ENCODE results near the gene GOLGA6B. TPM values are rescaled to one million over a fixed set of nuclear protein-coding genes. Genes with fewer than 3 reads are reported as not detected.
"Not testable (repeated sequence)": the region's sequence is repeated elsewhere in the genome, so short reads cannot be mapped to it uniquely, and the experiment has no call there.

Gene GOLGA6B
- total RNA-seq: not detected

GRCh38 chr15:72654397-72654796 is at the start of gene GOLGA6B:
GOLGA6B (plus strand) TSS chr15:72654697; CDS start chr15:72654738, 41 bp downstream.
- DNase-seq; in situ Hi-C loops (cut with MboI; ENCODE audit: low pct_ligation_motif_present in 1 of 4, low pct_unique_long_range_greater_than_20kb in 1 of 4, low sequenced_read_pairs in 3 of 4): not testable (repeated sequence)
- no CpG with 5 or more reads among the region's 7 CpGs for WGBS, 2 donors (ENCODE audit: low coverage in 1 of 2)

GRCh38 chr15:72604794-72605193 is 49.7 kb upstream of the GOLGA6B start:
- no peaks in the 10 kb centered on the region for H3K4me1 ChIP-seq
- no peaks in the 10 kb centered on the region for H3K27me3 ChIP-seq
- TF ChIP-seq POLR2AphosphoS5 (IDR thresholded peaks at IDR 0.05) (no peak), EP300 (IDR thresholded peaks at IDR 0.05; ENCODE audit: low read depth) (no peak), CTCF (IDR thresholded peaks at IDR 0.05) (no peak), POLR2A (IDR thresholded peaks at IDR 0.05) (no peak)
- no peak overlapping the region for H3K27ac ChIP-seq
- intact Hi-C loops (cut with DNase I; ENCODE audit: low total_unique reads) (no loop called here), in situ Hi-C loops (cut with MboI; ENCODE audit: low pct_ligation_motif_present in 1 of 4, low pct_unique_long_range_greater_than_20kb in 1 of 4, low sequenced_read_pairs in 3 of 4) (no loop called here)
- no peak for DNase-seq
- no peak overlapping the region for H3K4me3 ChIP-seq
- 88% methylated on average over 4 of the region's 4 CpGs; no CpG with 5 or more reads in 1 of the 2 donors for WGBS, 2 donors (ENCODE audit: low coverage in 1 of 2)
- no peaks in the 10 kb centered on the region for H3K9me3 ChIP-seq
- H3K36me3 ChIP-seq: no peaks in the 10 kb centered on the region

More at GRCh38 chr15:72654397-72654796, at the start of gene GOLGA6B:
- intact Hi-C loops (cut with DNase I; ENCODE audit: low total_unique reads); H3K4me1 ChIP-seq; H3K36me3 ChIP-seq; H3K9me3 ChIP-seq; H3K4me3 ChIP-seq; H3K27ac ChIP-seq; H3K27me3 ChIP-seq: not testable (repeated sequence)

- DNase-seq; H3K4me3 ChIP-seq; H3K27me3 ChIP-seq; H3K27ac ChIP-seq; H3K9me3 ChIP-seq; intact Hi-C loops (cut with DNase I; ENCODE audit: low total_unique reads); in situ Hi-C loops (cut with MboI; ENCODE audit: low pct_ligation_motif_present in 1 of 4, low pct_unique_long_range_greater_than_20kb in 1 of 4, low sequenced_read_pairs in 3 of 4); H3K4me1 ChIP-seq; H3K36me3 ChIP-seq: not testable (repeated sequence)
- 80 to 89% methylated on average over 1 to 3 of the region's 3 CpGs for WGBS, 2 donors (ENCODE audit: low coverage in 1 of 2)
Measured at GRCh38 chr15:72608084-72608483, 46.4 kb upstream of the GOLGA6B start.

- no peak for TF ChIP-seq POLR2A (IDR thresholded peaks at IDR 0.05)
- TF ChIP-seq EP300 (IDR thresholded peaks at IDR 0.05; ENCODE audit: low read depth): no peak
- TF ChIP-seq POLR2AphosphoS5 (IDR thresholded peaks at IDR 0.05): no peak
- TF ChIP-seq CTCF (IDR thresholded peaks at IDR 0.05): no peak
Measured at GRCh38 chr15:72609862-72610261, 44.6 kb upstream of the GOLGA6B start.

GRCh38 chr15:72612324-72612723 is 42.2 kb upstream of the GOLGA6B start:
- 79% methylated on average over 3 of the region's 3 CpGs; no CpG with 5 or more reads in 1 of the 2 donors for WGBS, 2 donors (ENCODE audit: low coverage in 1 of 2)

More at GRCh38 chr15:72609862-72610261, 44.6 kb upstream of the GOLGA6B start:
- in situ Hi-C loops (cut with MboI; ENCODE audit: low pct_ligation_motif_present in 1 of 4, low pct_unique_long_range_greater_than_20kb in 1 of 4, low sequenced_read_pairs in 3 of 4) (no loop called here), intact Hi-C loops (cut with DNase I; ENCODE audit: low total_unique reads) (no loop called here)
- H3K4me3 ChIP-seq: no peak overlapping the region
- no peak for DNase-seq
- H3K27me3 ChIP-seq: no peaks in the 10 kb centered on the region
- no peaks in the 10 kb centered on the region for H3K9me3 ChIP-seq
- no peaks in the 10 kb centered on the region for H3K36me3 ChIP-seq
- WGBS, 2 donors (ENCODE audit: low coverage in 1 of 2): 69 to 89% methylated on average over 4 to 7 of the region's 8 CpGs
- no peak overlapping the region for H3K27ac ChIP-seq
- H3K4me1 ChIP-seq: no peaks in the 10 kb centered on the region

More at GRCh38 chr15:72612324-72612723, 42.2 kb upstream of the GOLGA6B start:
- H3K4me1 ChIP-seq; H3K27ac ChIP-seq; H3K36me3 ChIP-seq; H3K4me3 ChIP-seq; in situ Hi-C loops (cut with MboI; ENCODE audit: low pct_ligation_motif_present in 1 of 4, low pct_unique_long_range_greater_than_20kb in 1 of 4, low sequenced_read_pairs in 3 of 4); DNase-seq; intact Hi-C loops (cut with DNase I; ENCODE audit: low total_unique reads); H3K27me3 ChIP-seq; H3K9me3 ChIP-seq: not testable (repeated sequence)
